HepG2 (cell line): ENCODE results near the gene MBTPS1. TPM values are rescaled to one million over a fixed set of nuclear protein-coding genes. Genes with fewer than 3 reads are reported as not detected.

ENCODE experiments used
- FOXJ3 ChIP-seq: sonication (generic); formaldehyde crosslinking; IDR thresholded peaks from 2 replicates; pipeline ENCODE4 v1.4.0; 2020; ENCODE audit warnings: missing genetic modification reagents, mild to moderate bottlenecking, borderline replicate concordance
- HOXA9 ChIP-seq: sonication (generic); formaldehyde crosslinking; IDR thresholded peaks from 2 replicates; pipeline ENCODE4 v1.8.1; 2022; ENCODE audit warnings: missing genetic modification reagents, mild to moderate bottlenecking, moderate library complexity, borderline replicate concordance
- MXD4 ChIP-seq: IDR thresholded peaks from 2 replicates; pipeline ENCODE4 v1.6.1; 2016; ENCODE audit warnings: mild to moderate bottlenecking, missing biosample characterization, missing genetic modification reagents
- NFYB ChIP-seq: sonication (generic); formaldehyde crosslinking; IDR thresholded peaks from 2 replicates; pipeline ENCODE4 v1.4.0; 2020; ENCODE audit warnings: missing genetic modification reagents
- PRDM10 ChIP-seq: sonication (generic); formaldehyde crosslinking; IDR thresholded peaks from 2 replicates; pipeline ENCODE4 v1.4.0; 2020; ENCODE audit warnings: low read depth, missing genetic modification reagents
- REST ChIP-seq, 2 experiments: IDR thresholded peaks; 2 replicates each; pipeline ENCODE4 v1.6.1; 2011 to 2012; ENCODE audit warnings: low read length in 2 of 2, borderline replicate concordance in 1 of 2, low read depth in 1 of 2, mild to moderate bottlenecking in 1 of 2, moderate library complexity in 1 of 2
- ZNF276 ChIP-seq: sonication (generic); formaldehyde crosslinking; IDR thresholded peaks from 2 replicates; pipeline ENCODE4 v1.4.0; 2020; ENCODE audit warnings: mild to moderate bottlenecking, low read depth, missing genetic modification reagents
- ZNF446 ChIP-seq: sonication (generic); formaldehyde crosslinking; IDR thresholded peaks from 2 replicates; pipeline ENCODE4 v1.5.0; 2020; ENCODE audit warnings: mild to moderate bottlenecking, missing genetic modification reagents
- polyA plus RNA-seq, 8 experiments: library from polyadenylated mRNA; depleted of rRNA in 3 of 8; stranded (reverse) in 7 of 8; unstranded in 1 of 8; fragments of >200 nt; fragmentation: Illumina TruSeq in 4 of 8; extraction: Trizol in 4 of 8; gene quantifications; 2 replicates each; pipeline versions ENCODE4 v1.2.1 to v1.2.3, GENCODE V29; 2011 to 2016; ENCODE audit warnings: low read depth in 4 of 8, missing spikeins in 1 of 8, mixed read lengths in 1 of 8; ENCODE audit not compliant: insufficient read depth in 1 of 8
- total RNA-seq, 5 experiments: library from RNA; depleted of rRNA; stranded (reverse); fragments of >200 nt; fragmentation: Illumina TruSeq; extraction: Trizol; gene quantifications; 2 replicates each; pipeline ENCODE4 v1.2.3, GENCODE V29; 2016; ENCODE audit warnings: low read depth in 1 of 5

Gene MBTPS1
- total and polyA plus RNA-seq, 2 of the 13 experiments (the other 11 are each of a cell fraction or from before 2014, with no cell fraction given), result 56.7 to 91.3 TPM

- TF ChIP-seq HOXA9 (CRISPR knock-in tag) (no peak), ZNF276 (no peak), NFYB (CRISPR knock-in tag) (no peak), MXD4 (CRISPR knock-in tag) (no peak), PRDM10 (CRISPR knock-in tag) (no peak), REST (IDR thresholded peaks at IDR 0.05; ENCODE audit: borderline replicate concordance in 1 of 2, low read depth in 1 of 2, low read length in 2 of 2) (no peak), FOXJ3 (no peak), ZNF446 (CRISPR knock-in tag) (no peak)
Observed at GRCh38 chr16:84027625-84028024, 89.1 kb downstream of the MBTPS1 start (continued).
